ENCODE data around the gene TMEM236.

- TF ChIP-seq, protein P1, sequence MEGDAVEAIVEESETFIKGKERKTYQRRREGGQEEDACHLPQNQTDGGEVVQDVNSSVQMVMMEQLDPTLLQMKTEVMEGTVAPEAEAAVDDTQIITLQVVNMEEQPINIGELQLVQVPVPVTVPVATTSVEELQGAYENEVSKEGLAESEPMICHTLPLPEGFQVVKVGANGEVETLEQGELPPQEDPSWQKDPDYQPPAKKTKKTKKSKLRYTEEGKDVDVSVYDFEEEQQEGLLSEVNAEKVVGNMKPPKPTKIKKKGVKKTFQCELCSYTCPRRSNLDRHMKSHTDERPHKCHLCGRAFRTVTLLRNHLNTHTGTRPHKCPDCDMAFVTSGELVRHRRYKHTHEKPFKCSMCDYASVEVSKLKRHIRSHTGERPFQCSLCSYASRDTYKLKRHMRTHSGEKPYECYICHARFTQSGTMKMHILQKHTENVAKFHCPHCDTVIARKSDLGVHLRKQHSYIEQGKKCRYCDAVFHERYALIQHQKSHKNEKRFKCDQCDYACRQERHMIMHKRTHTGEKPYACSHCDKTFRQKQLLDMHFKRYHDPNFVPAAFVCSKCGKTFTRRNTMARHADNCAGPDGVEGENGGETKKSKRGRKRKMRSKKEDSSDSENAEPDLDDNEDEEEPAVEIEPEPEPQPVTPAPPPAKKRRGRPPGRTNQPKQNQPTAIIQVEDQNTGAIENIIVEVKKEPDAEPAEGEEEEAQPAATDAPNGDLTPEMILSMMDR (conservative IDR thresholded peaks at IDR 0.05; ENCODE audit: low read depth, low read length): no peak
- no peak for TF ChIP-seq EZH2phosphoT487 (IDR thresholded peaks at IDR 0.05; ENCODE audit: borderline replicate concordance, low read length)
- TF ChIP-seq EZH2 (IDR thresholded peaks at IDR 0.05; ENCODE audit: low read length, unreplicated experiment): no peak
These were observed 67.8 kb downstream of the TMEM236 start for GRCh38 chr10:17819836-17820235.
